T-cell (primary cell): ENCODE measurements around the gene ANO8. TPM values are rescaled to one million over a fixed set of nuclear protein-coding genes. Genes with fewer than 3 reads are reported as not detected.
A peak's percentile ranks its signal among the peaks of the same experiment; 100 is the strongest.

Experiments used
- ATAC-seq, 4 experiments: fragments of 200-7000 bp in 3 of 4; fragments of 150-1000 bp in 1 of 4; cut with Tn5 transposase; replicated peaks in 1 of 4; 1 replicate in 3 of 4; 2 replicates in 1 of 4; pipeline ENCODE4 v1.10.0; 2021; ENCODE audit warnings: moderate library complexity in 3 of 4, mild to moderate bottlenecking in 2 of 4, moderate number of reproducible peaks in 1 of 4
- CTCF ChIA-PET, 2 donors: fragments of 300-600 bp; sonication (Branson Sonifier 250); formaldehyde crosslinking; loops; one replicate each; lab custom pipeline; 2022; ENCODE audit warnings: antibody characterized with exemption in 2 of 2; lab: Charles Lee
- POLR2A ChIA-PET, 2 donors: fragments of 300-600 bp; sonication (Branson Sonifier 250); formaldehyde crosslinking; loops; one replicate each; lab custom pipeline; 2022; ENCODE audit warnings: antibody characterized with exemption in 2 of 2; lab: Charles Lee
- DNase-seq, 35 experiments: peaks; one replicate each; pipeline versions ENCODE4 v3.0.0 to v3.0.0-alpha.2; 2013 to 2023
- H3K27ac ChIP-seq: one replicate; pipeline ENCODE4 v1.5.1; 2013; ENCODE audit warnings: low read length
- H3K27me3 ChIP-seq, 2 experiments: replicated peaks in 1 of 2; 1 replicate in 1 of 2; 2 replicates in 1 of 2; pipeline versions ENCODE4 v1.6.1 to v1.7.0; 2013; ENCODE audit warnings: low read length in 1 of 2, mixed read lengths in 1 of 2; ENCODE audit not compliant: control insufficient read depth in 2 of 2, insufficient read depth in 2 of 2; ENCODE audit errors: extremely low read depth in 1 of 2
- H3K36me3 ChIP-seq, 2 donors: 1 replicate in 1 of 2; 2 replicates in 1 of 2; pipeline versions ENCODE4 v1.6.1 to v1.7.0; 2013; ENCODE audit warnings: low read length in 1 of 2; ENCODE audit not compliant: control insufficient read depth in 2 of 2, insufficient read depth in 1 of 2; ENCODE audit errors: extremely low read depth in 1 of 2
- H3K4me1 ChIP-seq, 2 experiments: 1 replicate in 1 of 2; 2 replicates in 1 of 2; pipeline versions ENCODE4 v1.6.1 to v1.7.0; 2013; ENCODE audit warnings: low read length in 2 of 2, mixed read lengths in 1 of 2; ENCODE audit not compliant: insufficient read depth in 2 of 2, control insufficient read depth in 1 of 2; ENCODE audit errors: extremely low read depth in 1 of 2
- H3K4me3 ChIP-seq, 2 donors: 1 replicate in 1 of 2; 2 replicates in 1 of 2; pipeline versions ENCODE4 v1.5.1 to v1.7.0; 2013; ENCODE audit warnings: mild to moderate bottlenecking in 2 of 2, low read length in 1 of 2, moderate library complexity in 1 of 2; ENCODE audit not compliant: control insufficient read depth in 1 of 2; ENCODE audit errors: extremely low read depth in 1 of 2
- H3K9me3 ChIP-seq: 2 replicates; pipeline ENCODE4 v1.7.0; 2013
- H3K27ac Mint-ChIP-seq, 2 donors: one replicate each; pipeline ENCODE4 v1.8.0; 2020 to 2021; ENCODE audit warnings: mild to moderate bottlenecking in 2 of 2, mixed read lengths in 2 of 2
- H3K27me3 Mint-ChIP-seq, 2 donors: one replicate each; pipeline ENCODE4 v1.8.0; 2021 to 2022; ENCODE audit warnings: mixed read lengths in 2 of 2
- H3K36me3 Mint-ChIP-seq: one replicate; pipeline ENCODE4 v1.8.0; 2021; ENCODE audit warnings: mixed read lengths
- H3K4me1 Mint-ChIP-seq, 3 donors: one replicate each; pipeline ENCODE4 v1.8.0; 2020 to 2022; ENCODE audit warnings: mixed read lengths in 3 of 3, mild to moderate bottlenecking in 1 of 3
- H3K4me3 Mint-ChIP-seq, 3 donors: one replicate each; pipeline ENCODE4 v1.8.0; 2020 to 2022; ENCODE audit warnings: mild to moderate bottlenecking in 3 of 3, mixed read lengths in 3 of 3, moderate library complexity in 3 of 3
- H3K9me3 Mint-ChIP-seq, 3 donors: one replicate each; pipeline ENCODE4 v1.8.0; 2020 to 2022; ENCODE audit warnings: mixed read lengths in 3 of 3
- WGBS: methylation state at CpG from one replicate; pipeline ENCODE4 v1.1.5; 2013; ENCODE audit warnings: missing lambda C conversion rate; ENCODE audit not compliant: insufficient coverage; 5-methylcytosine and 5-hydroxymethylcytosine counted together
- total RNA-seq, 35 experiments: library from RNA in 6 of 35; stranded (reverse) in 6 of 35; fragments of 120-200 nt in 1 of 35; gene quantifications; one replicate each; pipeline versions ENCODE4 v1.2.1 to v1.2.4 and lab custom pipeline; 2013 to 2026

Gene ANO8
- total RNA-seq, 5 donors from 2014 or later (not counting 1 experiment from before 2014, with no cell fraction given): 18.3 to 27.4 (median 24.9) TPM

DNA sequence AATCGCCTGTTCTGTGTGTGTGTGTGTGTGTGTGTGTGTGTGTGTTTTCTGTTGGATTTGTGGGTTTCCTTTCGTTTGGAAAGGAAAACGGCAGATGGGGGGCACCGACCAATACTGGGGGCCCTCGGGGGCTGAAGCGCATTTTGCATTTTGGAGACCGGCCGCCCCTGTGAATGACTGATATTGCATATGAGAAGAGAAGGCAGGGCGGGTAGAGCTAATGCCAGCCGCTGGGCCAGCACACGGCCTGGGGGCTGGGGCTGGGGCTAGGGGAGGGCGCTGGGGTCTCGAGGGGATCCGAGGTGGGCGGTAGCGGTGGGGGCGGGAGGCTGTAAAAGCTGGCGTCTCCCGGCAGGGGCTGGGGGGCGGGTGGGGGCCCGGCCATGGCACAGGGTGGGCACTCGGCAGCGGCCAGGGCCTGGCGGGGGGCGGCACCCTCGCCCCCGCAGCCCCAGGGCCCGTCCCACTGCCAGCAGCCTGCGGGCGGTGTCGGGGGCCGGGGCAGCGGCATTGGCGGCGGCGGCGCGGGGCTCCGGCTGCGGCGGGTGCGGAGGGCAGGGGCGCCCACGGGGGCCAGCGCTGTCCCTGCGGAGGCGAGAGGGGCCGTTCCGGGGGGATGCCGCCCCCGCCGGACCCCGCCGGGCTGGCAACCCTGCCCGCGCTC lies 11.2 kb downstream of the ANO8 start:
- Histone ChIP-seq H3K9me3 (no peaks in the 10 kb centered on the region), H3K36me3 (peaks cover 22 to 27% of the 10 kb centered on the region in 2 donors), H3K4me1 (peaks cover 2 to 19% of the 10 kb centered on the region in 2 experiments), H3K4me3 (no peak overlapping the region), H3K27me3 (no peaks in the 10 kb centered on the region), H3K27ac (no peak overlapping the region)
- POLR2A ChIA-PET: no interaction called here
- H3K9me3 Mint-ChIP-seq: no peaks in the 10 kb centered on the region
- DNase-seq (no peak), ATAC-seq (peak in 1 of 4 experiments; percentile 4)
- peak overlapping the region in 2 of 3 donors; percentile 25 to 61 for H3K4me3 Mint-ChIP-seq
- H3K4me1 Mint-ChIP-seq: peaks cover 4 to 12% (median 7%) of the 10 kb centered on the region in 3 donors
- 27% methylated on average over 51 of the region's 56 CpGs for WGBS
- CTCF ChIA-PET: no interaction called here
- no peak overlapping the region for H3K27ac Mint-ChIP-seq
- peaks cover 11% of the 10 kb centered on the region for H3K36me3 Mint-ChIP-seq
- no peaks in the 10 kb centered on the region for H3K27me3 Mint-ChIP-seq

DNA sequence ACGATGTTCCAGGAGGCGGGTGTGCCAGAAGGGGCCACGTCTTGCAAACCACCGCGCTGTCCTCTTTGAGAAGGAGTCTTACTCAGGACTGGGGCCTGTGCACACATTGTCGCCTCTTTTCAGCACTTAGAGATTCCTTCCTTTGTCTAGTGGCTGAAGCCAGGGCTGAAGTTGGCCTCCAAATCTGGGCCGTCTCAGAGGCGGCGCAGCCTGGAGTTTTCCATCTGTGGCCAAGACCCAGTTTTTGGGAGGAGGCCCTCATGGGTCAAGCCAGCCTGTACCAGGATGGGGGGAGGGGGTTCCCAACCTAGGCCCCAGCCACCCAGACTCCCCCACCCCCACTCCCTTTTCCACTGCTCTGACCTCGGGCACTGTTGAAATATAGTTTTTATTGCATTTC lies 11.8 kb downstream of the ANO8 start:
- Histone ChIP-seq H3K9me3 (no peaks in the 10 kb centered on the region), H3K36me3 (peaks cover 22 to 27% of the 10 kb centered on the region in 2 donors)

GRCh38 chr19:17321655-17322489 lies 12.8 kb downstream of the ANO8 start:
- no peak overlapping the region for H3K4me3 Mint-ChIP-seq
- peak overlapping the region in 1 of 2 donors; percentile 48 for H3K27ac Mint-ChIP-seq
- ChIA-PET CTCF (no interaction called here), POLR2A (no interaction called here)
- H3K27me3 Mint-ChIP-seq: no peaks in the 10 kb centered on the region
- H3K36me3 ChIP-seq: peaks cover 22 to 27% of the 10 kb centered on the region in 2 donors
- H3K4me3 ChIP-seq: no peak overlapping the region
- H3K4me1 Mint-ChIP-seq: peaks cover 4 to 12% (median 5%) of the 10 kb centered on the region in 3 donors
- H3K36me3 Mint-ChIP-seq: peaks cover 11% of the 10 kb centered on the region
- no peak for ATAC-seq
- peaks cover 0 to 19% of the 10 kb centered on the region in 2 experiments for H3K4me1 ChIP-seq
- H3K9me3 Mint-ChIP-seq: no peaks in the 10 kb centered on the region
- DNase-seq: no peak
- no peaks in the 10 kb centered on the region for H3K9me3 ChIP-seq
- no peak overlapping the region for H3K27ac ChIP-seq
- H3K27me3 ChIP-seq: no peaks in the 10 kb centered on the region
- WGBS: 97% methylated on average over 16 of the region's 19 CpGs

More for the DNA sequence above, 11.8 kb downstream of the ANO8 start:
- POLR2A ChIA-PET: no interaction called here
- H3K4me3 ChIP-seq: no peak overlapping the region
- DNase-seq (no peak), ATAC-seq (no peak)
- peaks cover 0 to 15% of the 10 kb centered on the region in 2 experiments for H3K4me1 ChIP-seq
- Mint-ChIP-seq H3K27ac (no peak overlapping the region), H3K4me3 (peak overlapping the region in 2 of 3 donors; percentile 25 to 61), H3K4me1 (peaks cover 4 to 12% (median 7%) of the 10 kb centered on the region in 3 donors), H3K27me3 (no peaks in the 10 kb centered on the region), H3K9me3 (no peaks in the 10 kb centered on the region), H3K36me3 (peaks cover 11% of the 10 kb centered on the region)
- 80% methylated on average over 1 of the region's 10 CpGs for WGBS
- H3K27ac ChIP-seq: no peak overlapping the region
- CTCF ChIA-PET: no interaction called here
- H3K27me3 ChIP-seq: no peaks in the 10 kb centered on the region

GRCh38 chr19:17320435-17320834 lies 14.2 kb downstream of the ANO8 start:
- Mint-ChIP-seq H3K27ac (no peak overlapping the region), H3K9me3 (no peaks in the 10 kb centered on the region), H3K4me3 (no peak overlapping the region), H3K36me3 (peaks cover 20% of the 10 kb centered on the region), H3K4me1 (peaks cover 4 to 12% (median 7%) of the 10 kb centered on the region in 3 donors), H3K27me3 (no peaks in the 10 kb centered on the region)
- Histone ChIP-seq H3K4me1 (peaks cover 0 to 19% of the 10 kb centered on the region in 2 experiments), H3K4me3 (no peak overlapping the region), H3K9me3 (no peaks in the 10 kb centered on the region), H3K36me3 (peaks cover 27 to 29% of the 10 kb centered on the region in 2 donors), H3K27ac (no peak overlapping the region), H3K27me3 (no peaks in the 10 kb centered on the region)
- DNase-seq: no peak
- ChIA-PET POLR2A (no interaction called here), CTCF (no interaction called here)
- WGBS: 83% methylated on average over 9 of the region's 11 CpGs
- ATAC-seq: no peak

DNA sequence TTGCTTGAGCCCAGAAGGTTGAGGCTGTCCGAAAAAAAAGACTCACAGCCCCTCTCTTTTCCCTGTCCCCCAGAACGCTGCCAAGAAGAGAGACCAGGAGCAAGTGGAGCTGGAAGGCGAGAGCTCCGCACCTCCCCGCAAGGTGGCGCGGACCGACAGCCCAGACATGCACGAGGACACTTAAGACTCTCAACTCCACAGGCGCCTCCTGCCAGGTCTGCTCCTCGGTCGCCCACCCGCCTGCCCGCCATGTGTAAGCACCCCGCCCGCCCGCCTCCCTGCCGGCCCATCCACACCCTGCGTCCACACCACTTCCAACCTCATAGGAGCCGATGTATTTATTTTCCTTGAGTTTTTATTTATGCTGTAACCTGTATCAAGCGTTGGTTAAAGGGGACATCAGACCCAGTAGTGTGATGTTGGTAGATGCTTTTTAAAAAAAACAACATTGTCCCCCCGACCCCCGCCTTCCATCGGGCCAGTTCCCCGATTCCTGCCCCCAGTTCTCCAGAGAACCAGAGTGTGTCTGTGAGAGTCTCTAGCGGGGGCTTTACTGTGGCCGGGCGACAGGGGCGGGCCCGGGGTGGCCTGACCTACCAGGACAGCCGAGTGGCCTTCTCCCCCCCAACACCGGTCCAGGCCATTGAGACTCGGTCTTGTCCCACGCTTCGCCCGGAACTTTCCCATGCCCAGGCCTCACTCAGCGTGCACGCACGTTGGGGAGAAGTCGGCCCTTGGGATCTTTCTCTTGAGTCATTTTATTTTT lies 15.0 kb downstream of the ANO8 start:
- H3K27ac Mint-ChIP-seq: no peak overlapping the region
- no peaks in the 10 kb centered on the region for H3K9me3 ChIP-seq
- WGBS: 94% methylated on average over 24 of the region's 40 CpGs
- peaks cover 21% of the 10 kb centered on the region for H3K36me3 Mint-ChIP-seq
- POLR2A ChIA-PET: no interaction called here
- ATAC-seq (no peak), DNase-seq (no peak)
- H3K4me1 ChIP-seq: peaks cover 0 to 19% of the 10 kb centered on the region in 2 experiments
- peaks cover 24 to 33% of the 10 kb centered on the region in 2 donors for H3K36me3 ChIP-seq
- no peak overlapping the region for H3K4me3 ChIP-seq
- H3K9me3 Mint-ChIP-seq: no peaks in the 10 kb centered on the region
- no peak overlapping the region for H3K4me3 Mint-ChIP-seq
- CTCF ChIA-PET: interaction anchor here in 1 of 2 donors (0.5 kb wide), 1 partner anchor 230 kb away, joined by 6 read pairs; no protein-coding TSS in a partner anchor
- no peak overlapping the region for H3K27ac ChIP-seq
- no peaks in the 10 kb centered on the region for H3K27me3 Mint-ChIP-seq
- peaks cover 4 to 12% (median 7%) of the 10 kb centered on the region in 3 donors for H3K4me1 Mint-ChIP-seq
- no peaks in the 10 kb centered on the region for H3K27me3 ChIP-seq

DNA sequence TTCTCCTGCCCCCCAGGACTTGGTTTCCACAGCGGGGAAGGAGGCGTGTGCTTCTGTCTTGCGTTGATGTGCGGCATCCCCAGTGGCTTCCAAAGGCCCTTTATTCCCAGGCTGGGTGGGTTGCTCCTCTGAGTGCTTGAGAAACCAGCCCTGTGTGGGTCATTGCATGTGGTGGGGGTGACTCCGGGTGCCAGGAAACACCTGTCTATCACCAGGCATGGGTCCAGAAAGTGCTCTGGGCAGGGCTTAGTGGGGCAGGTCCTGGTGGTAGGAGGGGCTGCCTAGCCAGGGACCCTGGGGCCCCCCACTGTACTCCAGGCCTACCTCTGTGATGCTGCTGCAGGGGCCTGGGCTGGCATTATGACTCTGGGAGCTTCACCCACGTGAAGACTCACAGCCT lies 15.7 kb downstream of the ANO8 start:
- ChIA-PET POLR2A (no interaction called here), CTCF (no interaction called here)
- H3K36me3 Mint-ChIP-seq: peaks cover 21% of the 10 kb centered on the region

More for the DNA sequence above, 15.7 kb downstream of the ANO8 start:
- WGBS: 64% methylated on average over 2 of the region's 6 CpGs
- ATAC-seq: no peak
- H3K27me3 Mint-ChIP-seq: no peaks in the 10 kb centered on the region
- H3K27me3 ChIP-seq: no peaks in the 10 kb centered on the region
- H3K36me3 ChIP-seq: peaks cover 26 to 40% of the 10 kb centered on the region in 2 donors
- H3K4me3 Mint-ChIP-seq: no peak overlapping the region
- H3K4me1 ChIP-seq: peaks cover 0 to 14% of the 10 kb centered on the region in 2 experiments
- no peak overlapping the region for H3K27ac Mint-ChIP-seq
- H3K4me1 Mint-ChIP-seq: peaks cover 4 to 12% (median 7%) of the 10 kb centered on the region in 3 donors
- H3K9me3 ChIP-seq: no peaks in the 10 kb centered on the region
- no peak for DNase-seq
- no peaks in the 10 kb centered on the region for H3K9me3 Mint-ChIP-seq
- no peak overlapping the region for H3K4me3 ChIP-seq
- H3K27ac ChIP-seq: no peak overlapping the region
